H1 (cell line): ENCODE measurements around the gene SIGLEC7. TPM values are rescaled to one million over a fixed set of nuclear protein-coding genes. Genes with fewer than 3 reads are reported as not detected.

ENCODE experiments used
- BACH1 ChIP-seq: IDR thresholded peaks from 2 replicates; pipeline ENCODE4 v1.6.1; 2012; ENCODE audit warnings: low read length, improper control_type of control experiment
- JUN ChIP-seq: IDR thresholded peaks from 2 replicates; pipeline ENCODE4 v1.6.1; 2011; ENCODE audit warnings: low read depth, mild to moderate bottlenecking, improper control_type of control experiment, low read length
- RNF2 ChIP-seq: fragments of 200-900, 300-1000 bp; sonication (generic); IDR thresholded peaks from 2 replicates; pipeline ENCODE4 v1.7.1; 2016; ENCODE audit warnings: borderline replicate concordance, low read depth, mild to moderate bottlenecking, antibody characterized with exemption, low read length; ENCODE audit not compliant: poor library complexity, severe bottlenecking; ENCODE audit errors: missing control alignments
- SAP30 ChIP-seq: fragments of 300-600 bp; sonication (generic); IDR thresholded peaks from 2 replicates; pipeline ENCODE4 v1.7.1; 2012; ENCODE audit warnings: low read length, moderate library complexity, mild to moderate bottlenecking, inconsistent platforms; ENCODE audit not compliant: insufficient read depth, insufficient replicate concordance
- polyA plus RNA-seq, 7 experiments: library from polyadenylated mRNA; depleted of rRNA in 3 of 7; stranded (reverse) in 5 of 7; unstranded in 2 of 7; fragments of >200 nt in 5 of 7; fragments of 200-250 nt in 2 of 7; gene quantifications; 1 replicate in 5 of 7; 2 replicates in 1 of 7; 4 replicates in 1 of 7; pipeline versions ENCODE4 v1.2.1 to v1.2.3, GENCODE V29; 2011 to 2013; ENCODE audit warnings: missing spikeins in 2 of 7, mixed read lengths in 2 of 7
- total RNA-seq: library from RNA; stranded (reverse); fragmentation: NEBNext Ultra II Directional; extraction: Animal tissue kit (Norgen Biotek cat#: 25700); gene quantifications from 2 replicates; pipeline ENCODE4 v1.2.1, GENCODE V29; 2021
- TF ChIP-seq, protein P1 (sequence below): fragments of 300-600 bp; sonication (generic); IDR thresholded peaks from 2 replicates; pipeline ENCODE4 v1.7.1; 2012; ENCODE audit warnings: low read length, moderate library complexity, mild to moderate bottlenecking, inconsistent platforms; ENCODE audit not compliant: insufficient replicate concordance

The SIGLEC7 gene
- total and polyA plus RNA-seq, 2 of the 8 experiments (the other 6 are each of a cell fraction or from before 2014, with no cell fraction given): not detected

DNA sequence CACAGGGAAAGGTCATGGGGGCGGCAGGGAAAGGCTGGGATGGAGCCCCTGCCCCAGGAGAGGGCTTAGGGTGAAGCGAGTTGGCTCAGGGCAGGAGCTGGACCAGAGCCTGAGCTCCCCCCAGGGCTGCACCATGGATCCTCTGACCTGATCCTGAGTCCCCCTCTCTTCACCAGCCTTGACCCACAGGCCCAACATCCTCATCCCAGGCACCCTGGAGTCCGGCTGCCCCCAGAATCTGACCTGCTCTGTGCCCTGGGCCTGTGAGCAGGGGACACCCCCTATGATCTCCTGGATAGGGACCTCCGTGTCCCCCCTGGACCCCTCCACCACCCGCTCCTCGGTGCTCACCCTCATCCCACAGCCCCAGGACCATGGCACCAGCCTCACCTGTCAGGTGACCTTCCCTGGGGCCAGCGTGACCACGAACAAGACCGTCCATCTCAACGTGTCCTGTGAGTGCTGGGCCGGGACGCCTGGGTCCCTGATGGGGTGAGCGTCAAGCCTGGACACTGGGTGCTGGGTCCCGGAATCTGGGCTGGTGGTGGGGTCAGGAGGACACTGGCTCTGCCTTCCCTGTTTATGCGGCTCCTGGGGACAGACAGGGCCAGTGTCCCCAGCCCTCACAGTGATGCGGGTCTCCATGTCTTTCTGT, 16.6 kb upstream of the SIGLEC7 start (continued):
- TF ChIP-seq, protein P1, sequence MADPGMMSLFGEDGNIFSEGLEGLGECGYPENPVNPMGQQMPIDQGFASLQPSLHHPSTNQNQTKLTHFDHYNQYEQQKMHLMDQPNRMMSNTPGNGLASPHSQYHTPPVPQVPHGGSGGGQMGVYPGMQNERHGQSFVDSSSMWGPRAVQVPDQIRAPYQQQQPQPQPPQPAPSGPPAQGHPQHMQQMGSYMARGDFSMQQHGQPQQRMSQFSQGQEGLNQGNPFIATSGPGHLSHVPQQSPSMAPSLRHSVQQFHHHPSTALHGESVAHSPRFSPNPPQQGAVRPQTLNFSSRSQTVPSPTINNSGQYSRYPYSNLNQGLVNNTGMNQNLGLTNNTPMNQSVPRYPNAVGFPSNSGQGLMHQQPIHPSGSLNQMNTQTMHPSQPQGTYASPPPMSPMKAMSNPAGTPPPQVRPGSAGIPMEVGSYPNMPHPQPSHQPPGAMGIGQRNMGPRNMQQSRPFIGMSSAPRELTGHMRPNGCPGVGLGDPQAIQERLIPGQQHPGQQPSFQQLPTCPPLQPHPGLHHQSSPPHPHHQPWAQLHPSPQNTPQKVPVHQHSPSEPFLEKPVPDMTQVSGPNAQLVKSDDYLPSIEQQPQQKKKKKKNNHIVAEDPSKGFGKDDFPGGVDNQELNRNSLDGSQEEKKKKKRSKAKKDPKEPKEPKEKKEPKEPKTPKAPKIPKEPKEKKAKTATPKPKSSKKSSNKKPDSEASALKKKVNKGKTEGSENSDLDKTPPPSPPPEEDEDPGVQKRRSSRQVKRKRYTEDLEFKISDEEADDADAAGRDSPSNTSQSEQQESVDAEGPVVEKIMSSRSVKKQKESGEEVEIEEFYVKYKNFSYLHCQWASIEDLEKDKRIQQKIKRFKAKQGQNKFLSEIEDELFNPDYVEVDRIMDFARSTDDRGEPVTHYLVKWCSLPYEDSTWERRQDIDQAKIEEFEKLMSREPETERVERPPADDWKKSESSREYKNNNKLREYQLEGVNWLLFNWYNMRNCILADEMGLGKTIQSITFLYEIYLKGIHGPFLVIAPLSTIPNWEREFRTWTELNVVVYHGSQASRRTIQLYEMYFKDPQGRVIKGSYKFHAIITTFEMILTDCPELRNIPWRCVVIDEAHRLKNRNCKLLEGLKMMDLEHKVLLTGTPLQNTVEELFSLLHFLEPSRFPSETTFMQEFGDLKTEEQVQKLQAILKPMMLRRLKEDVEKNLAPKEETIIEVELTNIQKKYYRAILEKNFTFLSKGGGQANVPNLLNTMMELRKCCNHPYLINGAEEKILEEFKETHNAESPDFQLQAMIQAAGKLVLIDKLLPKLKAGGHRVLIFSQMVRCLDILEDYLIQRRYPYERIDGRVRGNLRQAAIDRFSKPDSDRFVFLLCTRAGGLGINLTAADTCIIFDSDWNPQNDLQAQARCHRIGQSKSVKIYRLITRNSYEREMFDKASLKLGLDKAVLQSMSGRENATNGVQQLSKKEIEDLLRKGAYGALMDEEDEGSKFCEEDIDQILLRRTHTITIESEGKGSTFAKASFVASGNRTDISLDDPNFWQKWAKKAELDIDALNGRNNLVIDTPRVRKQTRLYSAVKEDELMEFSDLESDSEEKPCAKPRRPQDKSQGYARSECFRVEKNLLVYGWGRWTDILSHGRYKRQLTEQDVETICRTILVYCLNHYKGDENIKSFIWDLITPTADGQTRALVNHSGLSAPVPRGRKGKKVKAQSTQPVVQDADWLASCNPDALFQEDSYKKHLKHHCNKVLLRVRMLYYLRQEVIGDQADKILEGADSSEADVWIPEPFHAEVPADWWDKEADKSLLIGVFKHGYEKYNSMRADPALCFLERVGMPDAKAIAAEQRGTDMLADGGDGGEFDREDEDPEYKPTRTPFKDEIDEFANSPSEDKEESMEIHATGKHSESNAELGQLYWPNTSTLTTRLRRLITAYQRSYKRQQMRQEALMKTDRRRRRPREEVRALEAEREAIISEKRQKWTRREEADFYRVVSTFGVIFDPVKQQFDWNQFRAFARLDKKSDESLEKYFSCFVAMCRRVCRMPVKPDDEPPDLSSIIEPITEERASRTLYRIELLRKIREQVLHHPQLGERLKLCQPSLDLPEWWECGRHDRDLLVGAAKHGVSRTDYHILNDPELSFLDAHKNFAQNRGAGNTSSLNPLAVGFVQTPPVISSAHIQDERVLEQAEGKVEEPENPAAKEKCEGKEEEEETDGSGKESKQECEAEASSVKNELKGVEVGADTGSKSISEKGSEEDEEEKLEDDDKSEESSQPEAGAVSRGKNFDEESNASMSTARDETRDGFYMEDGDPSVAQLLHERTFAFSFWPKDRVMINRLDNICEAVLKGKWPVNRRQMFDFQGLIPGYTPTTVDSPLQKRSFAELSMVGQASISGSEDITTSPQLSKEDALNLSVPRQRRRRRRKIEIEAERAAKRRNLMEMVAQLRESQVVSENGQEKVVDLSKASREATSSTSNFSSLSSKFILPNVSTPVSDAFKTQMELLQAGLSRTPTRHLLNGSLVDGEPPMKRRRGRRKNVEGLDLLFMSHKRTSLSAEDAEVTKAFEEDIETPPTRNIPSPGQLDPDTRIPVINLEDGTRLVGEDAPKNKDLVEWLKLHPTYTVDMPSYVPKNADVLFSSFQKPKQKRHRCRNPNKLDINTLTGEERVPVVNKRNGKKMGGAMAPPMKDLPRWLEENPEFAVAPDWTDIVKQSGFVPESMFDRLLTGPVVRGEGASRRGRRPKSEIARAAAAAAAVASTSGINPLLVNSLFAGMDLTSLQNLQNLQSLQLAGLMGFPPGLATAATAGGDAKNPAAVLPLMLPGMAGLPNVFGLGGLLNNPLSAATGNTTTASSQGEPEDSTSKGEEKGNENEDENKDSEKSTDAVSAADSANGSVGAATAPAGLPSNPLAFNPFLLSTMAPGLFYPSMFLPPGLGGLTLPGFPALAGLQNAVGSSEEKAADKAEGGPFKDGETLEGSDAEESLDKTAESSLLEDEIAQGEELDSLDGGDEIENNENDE: no peak
- TF ChIP-seq SAP30 (no peak), JUN (no peak), RNF2 (no peak), BACH1 (no peak)
